DMS 273 (cell line): ENCODE results near the gene CTBP1.

Experiments
- DNase-seq: peaks from one replicate; lab custom pipeline; 2025; ENCODE audit not compliant: unreplicated experiment; lab: John Stamatoyannopoulos, UW

CTBP1 gene

DNA sequence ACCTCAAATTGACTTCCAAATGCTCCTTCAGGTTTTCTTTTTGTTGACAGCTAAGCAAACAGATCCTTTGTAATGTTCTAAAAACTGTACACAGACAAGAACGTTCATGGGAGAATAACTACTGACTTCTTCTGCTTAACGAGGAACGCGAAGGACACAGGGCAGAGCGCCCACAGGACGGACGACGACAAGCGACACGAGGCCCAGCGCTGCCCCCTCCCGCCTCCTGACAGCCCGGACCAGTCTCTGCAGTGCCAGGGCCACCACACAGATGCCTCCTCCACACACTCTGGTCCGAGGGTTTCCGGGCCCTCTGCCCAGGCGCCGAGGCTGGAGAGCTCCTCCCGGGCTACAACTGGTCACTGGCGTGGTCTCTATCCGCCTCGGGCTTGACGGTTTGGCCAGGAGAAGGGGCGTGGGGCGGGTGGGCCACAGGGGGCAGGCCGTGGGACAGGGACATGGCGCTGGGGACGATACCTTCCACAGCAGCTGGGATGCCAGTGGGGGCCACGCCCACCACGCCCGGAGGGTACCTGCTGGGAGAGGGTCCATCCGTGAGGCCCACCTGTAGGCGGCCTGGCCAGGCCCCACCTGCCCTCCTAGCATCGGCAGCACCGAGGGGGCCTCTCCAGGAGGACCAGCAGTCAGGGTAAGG, 36.9 kb downstream of the CTBP1 start:
- no peak for DNase-seq

DNA sequence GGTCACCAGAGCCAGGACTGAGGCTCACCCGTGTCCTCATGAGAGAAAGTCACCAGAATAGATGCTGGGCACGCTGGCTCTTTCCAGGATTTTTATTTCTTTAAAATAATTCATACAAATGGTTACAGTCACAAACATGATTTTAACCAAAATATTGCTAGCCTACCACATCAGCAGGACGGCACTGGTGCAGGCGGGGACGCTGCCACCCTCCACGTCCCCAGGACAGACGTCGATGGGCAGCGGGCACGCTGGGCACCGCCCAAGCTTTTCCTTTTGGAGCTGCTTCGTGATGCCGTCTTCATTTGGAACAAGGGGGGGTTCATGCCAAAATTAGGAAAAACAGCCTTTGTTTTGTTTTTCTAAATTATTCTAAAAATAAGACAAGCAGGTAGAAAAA, 37.6 kb downstream of the CTBP1 start:
- DNase-seq = no peak

DNA sequence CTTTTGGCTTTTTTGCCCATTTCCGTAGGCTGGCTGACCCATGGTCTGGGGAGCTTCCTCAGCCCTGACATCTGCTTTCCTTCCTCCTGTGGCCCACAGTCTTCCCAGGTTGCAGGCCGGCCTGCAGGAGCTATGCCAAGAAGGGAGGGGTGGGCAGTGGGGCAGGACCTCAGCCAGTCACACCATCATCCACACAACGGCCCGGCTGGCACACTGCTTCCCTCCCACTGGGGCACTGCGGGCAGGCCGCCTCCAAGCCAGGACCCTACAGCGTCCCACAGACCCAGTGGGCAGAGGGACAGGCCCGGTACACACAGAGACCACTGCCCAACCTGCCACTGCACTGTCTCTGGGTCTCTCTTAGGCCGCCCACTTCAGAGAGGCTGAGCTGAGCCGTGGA, 38.0 kb downstream of the CTBP1 start:
- DNase-seq = no peak

DNA sequence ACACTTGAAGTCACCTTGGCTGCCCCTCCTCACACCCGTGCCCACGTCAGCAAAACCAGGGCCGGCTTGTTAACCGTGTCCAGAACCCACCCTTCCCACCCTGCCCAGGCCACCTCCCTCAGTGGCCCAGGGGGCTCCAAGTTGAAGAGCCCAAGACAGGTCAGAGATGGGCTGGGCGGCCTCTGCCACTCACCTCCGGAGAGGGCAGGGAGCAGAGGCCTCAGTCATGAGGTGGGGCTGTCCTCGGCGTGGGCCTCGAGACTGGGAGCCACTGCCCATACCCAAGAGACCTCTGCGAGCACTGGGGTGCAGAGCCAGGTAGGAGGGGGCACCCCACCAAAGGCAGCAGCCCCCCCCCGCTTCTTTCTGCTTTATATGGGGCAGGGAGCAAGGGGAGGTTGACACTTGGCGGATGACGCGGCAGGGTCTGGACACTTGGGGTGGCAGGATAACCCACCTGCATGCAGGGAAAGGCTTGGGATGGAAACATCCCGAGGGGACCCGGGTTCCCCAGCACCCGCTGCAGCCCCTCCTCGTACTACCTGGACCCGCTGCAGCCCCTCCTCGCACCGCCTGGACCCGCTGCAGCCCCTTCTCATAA, 38.6 kb downstream of the CTBP1 start:
- DNase-seq = no peak

DNA sequence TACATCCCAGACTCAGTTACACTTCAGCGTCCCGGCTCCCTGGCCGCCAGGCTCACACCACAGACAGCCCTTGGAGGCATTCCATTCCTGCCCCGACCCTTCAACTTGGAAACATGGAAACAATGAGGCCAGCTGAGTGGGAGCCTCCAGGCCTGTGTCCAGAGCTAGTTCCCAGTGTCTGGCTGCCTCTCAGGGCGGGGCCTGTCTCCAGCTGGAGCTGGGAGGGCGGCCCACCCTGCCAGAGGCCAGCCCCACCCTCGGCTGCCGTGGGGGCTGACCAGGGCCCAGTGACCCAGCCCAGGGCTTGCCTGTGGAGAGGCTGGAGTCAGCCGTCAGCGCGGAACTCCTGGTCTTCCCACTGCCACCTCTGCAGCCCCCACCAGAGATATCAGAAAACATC, 39.1 kb downstream of the CTBP1 start:
- DNase-seq = no peak

DNA sequence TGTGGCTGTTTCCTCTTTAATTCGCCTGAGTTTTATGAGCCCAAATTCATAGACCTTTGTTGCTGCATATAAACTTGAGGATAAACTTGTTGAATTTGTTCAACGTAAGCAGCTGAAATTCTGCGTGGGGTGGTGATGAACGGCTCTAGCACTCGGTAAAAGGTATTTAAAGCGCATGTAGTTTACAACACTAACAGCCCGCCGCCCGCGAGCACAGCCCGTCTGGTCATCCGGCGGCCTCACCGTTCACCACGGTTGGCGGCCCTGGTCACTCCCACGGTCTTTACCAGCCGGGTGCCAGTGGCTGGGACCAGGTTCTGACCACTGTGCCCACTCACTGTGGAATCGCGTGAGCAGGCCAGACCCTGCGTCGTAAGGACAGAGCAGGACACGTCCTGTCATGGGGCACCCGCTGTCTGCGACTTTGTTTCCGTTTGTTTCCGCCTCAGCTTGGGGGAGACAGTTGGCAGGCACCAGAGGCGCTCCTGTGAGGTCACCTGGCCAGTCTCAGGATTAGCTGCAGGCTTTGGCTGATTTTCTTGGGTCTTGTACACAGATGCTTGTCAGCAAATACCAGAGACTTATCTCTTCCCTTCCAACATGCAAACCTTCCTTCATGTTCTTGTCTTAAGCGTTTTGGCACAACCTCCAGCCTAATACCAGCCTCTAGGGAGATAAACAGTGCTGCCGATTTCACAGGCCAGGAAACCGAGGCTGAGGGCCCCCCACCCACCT, 39.8 kb downstream of the CTBP1 start:
- DNase-seq = no peak

DNA sequence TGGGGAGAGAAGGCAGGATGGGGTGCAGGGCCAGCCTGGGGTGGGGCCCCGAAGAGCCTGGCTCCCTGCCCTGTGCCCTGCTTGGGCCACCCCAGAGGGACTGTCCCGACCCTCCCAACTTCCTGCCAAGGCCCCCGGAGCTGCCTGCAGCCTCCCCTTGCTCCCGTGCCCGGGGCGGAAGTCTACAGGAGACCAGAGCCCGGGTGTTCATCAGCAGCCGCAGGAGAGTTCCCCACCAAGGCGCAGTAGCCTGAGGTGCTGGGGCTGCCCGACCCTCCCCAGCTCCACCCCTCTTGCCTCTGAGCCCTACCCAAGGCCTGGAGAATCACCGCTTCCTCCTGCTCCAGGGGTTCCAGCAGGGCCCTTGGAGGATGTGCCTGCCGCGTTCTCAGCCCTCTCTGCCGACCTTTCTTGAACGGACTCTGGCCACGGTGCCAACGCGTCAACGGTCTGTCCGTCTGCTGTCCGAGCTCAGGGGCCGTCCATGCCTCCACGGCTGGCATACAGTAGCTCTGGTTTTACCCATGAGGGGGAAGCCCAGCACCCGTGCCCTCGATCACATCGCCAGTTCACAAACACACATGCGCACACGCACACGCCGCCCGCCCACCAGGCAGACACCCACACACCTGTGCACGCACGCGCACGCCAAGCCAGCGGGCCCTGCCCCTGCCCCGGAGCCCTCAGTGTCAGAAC, 40.5 kb downstream of the CTBP1 start:
- peak; percentile 75 for DNase-seq

DNA sequence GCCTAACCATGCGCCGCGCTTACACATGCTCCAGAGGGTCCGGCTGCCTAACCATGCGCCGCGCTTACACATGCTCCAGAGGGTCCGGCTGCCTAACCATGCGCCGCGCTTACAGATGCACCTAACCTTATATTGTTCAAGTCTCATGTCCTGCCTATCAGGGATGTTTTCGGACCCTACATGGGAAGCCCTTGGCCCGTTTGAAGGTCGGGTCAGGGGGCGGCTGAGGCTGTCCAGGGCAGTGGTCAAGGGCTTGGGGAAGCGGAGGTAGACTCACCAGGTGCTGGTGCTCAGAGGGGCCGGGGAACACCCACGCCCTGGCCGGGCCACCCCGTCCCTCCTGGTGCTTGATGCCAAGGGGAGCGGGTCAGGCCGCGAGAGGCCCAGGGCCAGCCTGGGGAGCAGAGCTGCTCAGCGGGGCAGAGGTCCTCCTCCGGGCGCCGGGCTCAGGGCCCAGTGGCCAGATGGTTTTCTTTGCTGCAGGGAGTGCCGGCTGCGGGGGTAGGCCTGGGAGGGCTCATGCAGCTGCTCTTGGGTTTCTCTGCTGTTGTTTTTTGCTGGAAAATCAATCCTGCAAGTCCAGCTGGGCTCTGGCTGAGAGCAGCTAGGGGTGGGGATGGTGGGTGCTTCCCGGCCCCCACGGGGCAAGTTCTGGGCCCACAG, 41.2 kb downstream of the CTBP1 start:
- peak; percentile 92 for DNase-seq

DNA sequence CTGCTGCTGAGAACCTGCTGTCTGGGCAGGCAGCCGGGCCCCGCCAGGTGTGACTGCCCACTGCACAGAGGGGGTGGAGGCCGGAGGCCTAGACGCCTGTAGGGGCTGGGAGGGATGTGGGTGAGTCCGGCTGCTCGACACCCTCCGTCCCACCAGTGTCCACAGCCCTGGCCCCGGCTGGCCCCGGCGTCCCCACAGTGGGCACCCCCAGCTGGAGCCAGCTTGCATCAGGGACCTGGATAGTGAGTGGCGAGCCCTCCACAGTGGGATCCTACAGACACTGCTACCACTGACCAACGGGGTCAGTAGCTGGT, 41.8 kb downstream of the CTBP1 start:
- no peak for DNase-seq

DNA sequence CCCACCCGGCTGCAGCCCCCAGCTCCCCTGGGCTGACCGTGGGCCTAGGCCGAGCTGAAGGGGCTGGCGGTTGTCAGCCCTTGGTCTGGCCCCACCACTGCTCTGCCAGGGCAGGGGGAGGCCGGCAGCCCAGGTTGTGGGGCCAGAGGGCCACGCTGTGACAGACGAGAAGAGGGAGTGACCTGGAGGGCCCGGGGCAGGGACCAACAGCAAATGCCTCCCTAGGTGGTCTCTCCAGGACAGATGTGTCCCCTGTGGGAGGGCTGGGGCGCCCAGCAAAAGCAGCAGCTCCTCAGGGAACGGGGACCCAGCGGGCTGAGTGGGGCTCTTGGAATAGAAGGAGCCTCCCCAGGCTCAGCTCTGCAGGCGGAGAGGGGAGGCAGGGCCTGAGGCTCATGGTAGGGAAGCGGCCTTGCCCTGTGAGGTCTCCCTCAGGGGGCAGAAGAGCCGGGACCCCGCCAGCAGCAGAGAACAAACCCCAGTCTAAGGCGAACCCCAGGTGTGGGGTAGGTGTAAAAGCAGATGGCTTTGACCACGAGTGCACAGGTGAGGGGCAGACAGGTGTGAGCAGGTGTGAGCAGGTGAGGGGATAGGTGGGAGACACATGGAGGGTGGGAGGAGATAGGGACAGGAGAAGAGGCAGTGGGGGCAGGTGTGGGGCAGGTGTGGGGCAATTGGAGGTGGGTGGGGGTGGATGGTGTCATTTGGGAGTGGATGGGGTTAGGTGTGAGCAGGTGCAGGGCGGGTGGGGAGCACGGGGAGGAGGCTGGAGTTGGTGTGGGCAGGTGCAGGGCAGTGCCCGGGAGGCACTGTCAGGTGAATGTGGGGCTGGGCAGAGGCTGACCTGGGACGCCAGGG, 42.4 kb downstream of the CTBP1 start:
- DNase-seq = no peak

DNA sequence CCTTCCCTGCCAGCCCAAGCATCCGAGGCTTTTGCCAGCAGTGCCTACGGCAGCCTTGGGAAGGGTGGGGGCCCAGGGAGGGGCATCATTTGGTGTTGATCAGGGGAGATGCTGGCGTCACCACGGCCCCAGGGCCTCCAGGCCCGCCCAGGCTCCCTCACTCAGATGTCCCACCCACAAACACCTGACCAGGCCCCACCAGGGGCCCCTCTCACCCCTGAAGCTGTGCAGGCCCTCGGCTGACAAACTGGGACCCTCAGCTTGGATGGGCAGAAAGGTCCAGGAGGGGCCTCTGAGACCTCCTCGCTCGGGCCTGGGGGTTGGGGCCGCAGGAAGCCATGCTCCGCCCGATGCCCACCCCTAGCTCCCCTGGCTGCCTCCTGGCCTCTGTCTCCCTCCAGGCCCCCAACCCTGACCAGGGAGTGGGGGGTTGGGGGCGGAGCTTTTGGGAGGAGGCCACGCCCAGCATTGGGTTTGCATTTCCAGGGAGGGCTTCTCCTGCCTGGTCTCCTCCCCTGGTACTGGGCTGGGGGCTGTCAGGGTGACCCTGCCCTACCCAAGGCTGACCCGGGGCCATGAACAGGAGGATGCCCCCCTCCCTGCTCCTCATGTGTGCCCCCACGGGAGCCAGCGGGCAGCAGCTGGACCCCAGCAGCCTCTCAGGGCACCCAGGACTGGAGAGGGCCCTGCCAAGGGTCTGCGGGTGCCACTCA, 43.2 kb downstream of the CTBP1 start:
- no peak for DNase-seq

DNA sequence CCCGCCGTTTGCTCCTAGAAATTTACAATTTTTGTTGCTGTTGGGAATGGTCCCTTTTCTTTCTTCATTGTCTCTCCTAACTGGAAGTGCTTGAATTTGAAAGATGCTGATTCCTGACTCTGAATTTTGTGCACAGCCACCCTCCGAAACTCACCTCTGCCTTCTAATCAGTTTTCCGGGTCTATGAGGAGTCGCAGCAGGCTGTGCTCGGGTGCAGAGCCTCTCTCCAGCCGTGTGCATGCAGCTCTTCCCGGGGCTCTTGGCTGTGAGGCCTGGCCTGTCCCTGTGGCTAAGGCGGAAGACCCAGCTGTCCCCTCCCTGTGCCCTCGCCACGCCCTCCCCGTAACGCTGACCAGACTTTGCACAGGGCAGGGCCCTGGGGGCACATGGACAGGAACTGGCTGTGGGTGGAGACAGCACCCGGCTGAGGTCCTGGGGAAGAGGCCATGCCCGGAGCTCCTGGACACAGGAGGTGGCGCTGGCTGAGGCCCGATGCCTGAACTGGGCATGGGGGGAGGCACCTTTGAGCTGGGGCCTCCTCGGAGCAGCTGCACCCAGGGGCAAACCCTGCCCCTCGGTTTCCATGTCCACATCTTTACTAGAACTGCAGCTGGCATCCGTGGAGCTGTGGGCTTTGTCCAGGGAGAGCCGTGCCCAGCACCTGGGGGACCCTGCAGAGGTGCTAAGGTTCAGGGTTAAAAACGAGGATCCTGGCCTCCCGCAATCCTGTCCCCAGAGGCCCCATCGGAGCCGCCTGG, 43.9 kb downstream of the CTBP1 start:
- no peak for DNase-seq

DNA sequence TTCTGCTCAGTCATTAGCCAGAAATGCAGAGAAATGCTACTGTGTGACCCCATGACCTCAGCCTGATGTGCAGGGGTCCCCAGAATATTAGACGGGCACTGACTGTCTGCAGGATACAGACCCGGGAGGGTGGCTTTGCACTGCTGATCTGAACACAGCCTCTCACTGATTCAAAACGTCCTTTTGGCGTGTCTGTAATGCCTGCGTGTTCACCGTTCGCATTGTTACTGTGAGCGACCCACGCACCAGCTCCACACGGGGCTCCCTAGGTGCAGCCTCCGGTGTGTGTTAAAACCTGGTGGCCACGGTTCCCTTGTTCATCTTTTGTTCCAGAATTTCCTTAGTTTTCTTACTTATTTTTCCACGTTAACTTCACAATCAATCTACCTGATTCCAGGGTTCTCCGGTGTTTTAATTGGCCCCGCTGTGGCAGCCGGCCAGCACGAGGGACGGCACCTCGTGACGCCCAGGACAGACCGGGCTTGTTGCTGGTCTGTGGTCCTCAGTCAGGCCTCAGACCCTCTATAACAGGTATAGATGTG, 44.6 kb downstream of the CTBP1 start:
- DNase-seq = no peak

DNA sequence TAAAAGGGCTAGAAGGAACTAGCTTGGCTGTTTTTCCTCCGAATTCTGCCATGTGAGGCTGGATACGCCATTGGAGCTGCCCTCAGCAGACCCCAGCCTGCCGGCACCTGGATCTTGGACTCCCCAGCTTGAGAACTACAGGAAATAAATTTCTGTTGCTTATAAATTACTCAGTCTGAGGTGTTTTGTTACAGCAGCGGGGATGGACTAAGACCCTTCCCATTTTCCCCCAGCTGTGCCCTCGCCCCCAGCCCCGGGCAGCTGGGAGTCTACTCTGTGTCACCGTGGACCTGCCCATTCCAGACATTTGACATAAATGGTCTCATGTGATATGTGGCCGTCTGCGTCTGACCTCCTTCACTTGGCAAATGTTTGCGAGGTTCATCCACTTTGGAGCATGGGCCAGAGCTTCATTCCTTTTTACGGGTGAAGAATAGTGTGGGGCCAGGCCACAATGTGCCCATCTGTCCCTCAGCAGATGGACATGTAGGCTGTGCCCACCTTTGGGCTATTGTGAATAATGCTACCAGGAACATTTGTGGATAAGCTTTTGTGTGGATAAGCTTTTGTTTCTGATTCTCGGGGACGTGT, 45.8 kb downstream of the CTBP1 start:
- DNase-seq = no peak

DNA sequence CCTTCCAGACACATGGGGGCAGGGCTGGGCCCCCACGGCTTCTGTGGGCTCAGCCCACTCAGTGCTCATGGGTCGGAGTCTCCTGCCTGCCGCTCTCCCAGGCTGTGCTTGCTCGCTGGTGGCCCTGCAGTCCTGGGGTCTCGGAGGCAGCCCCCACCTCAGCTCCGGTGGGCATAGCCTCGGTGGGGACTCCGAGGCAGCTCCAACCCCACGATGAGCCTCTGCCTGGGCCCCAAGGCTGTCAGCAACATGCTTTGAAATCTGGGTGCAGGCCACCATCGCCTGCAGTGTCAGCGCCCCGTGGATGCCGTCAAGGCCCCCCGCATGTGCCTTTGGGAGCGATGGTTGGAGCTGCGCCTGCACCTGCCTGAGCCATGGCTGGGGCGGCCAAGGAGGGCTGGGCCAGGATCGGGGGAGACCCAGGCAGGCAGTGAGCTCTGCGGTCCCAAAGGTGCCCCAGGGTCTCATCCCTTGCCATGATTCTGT, 46.4 kb downstream of the CTBP1 start:
- DNase-seq = no peak

DNA sequence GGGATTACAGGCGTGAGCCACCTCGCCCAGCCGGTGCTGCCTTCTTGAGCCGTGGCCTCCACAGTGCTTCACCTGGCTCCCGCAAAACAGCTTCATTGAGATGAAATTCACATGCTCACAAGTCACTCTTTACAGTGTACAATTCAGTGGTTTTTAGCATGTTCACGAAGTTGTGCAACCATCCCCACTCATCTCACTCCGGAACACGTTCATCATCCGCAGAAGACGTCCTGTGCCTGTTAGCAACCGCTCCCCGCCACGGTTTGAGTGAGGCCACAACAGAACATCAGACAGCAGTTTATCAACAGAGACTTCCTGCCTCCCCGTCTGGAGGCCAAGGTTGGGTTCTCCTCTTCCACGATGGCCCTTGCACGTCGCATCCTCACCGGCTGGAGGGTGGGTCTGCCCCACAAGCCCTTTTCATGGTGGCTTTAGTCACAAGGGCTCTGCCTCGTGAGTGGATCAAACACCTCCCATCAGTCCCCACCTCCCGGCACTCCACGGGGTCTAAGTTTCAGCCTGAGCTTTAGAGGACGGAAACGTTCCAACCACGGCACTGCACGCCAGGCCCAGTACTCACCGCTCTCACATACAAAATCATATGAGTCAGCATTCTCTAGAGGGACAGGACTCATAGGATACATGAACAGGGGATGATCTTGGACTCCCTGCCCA, 46.9 kb downstream of the CTBP1 start:
- DNase-seq = no peak

DNA sequence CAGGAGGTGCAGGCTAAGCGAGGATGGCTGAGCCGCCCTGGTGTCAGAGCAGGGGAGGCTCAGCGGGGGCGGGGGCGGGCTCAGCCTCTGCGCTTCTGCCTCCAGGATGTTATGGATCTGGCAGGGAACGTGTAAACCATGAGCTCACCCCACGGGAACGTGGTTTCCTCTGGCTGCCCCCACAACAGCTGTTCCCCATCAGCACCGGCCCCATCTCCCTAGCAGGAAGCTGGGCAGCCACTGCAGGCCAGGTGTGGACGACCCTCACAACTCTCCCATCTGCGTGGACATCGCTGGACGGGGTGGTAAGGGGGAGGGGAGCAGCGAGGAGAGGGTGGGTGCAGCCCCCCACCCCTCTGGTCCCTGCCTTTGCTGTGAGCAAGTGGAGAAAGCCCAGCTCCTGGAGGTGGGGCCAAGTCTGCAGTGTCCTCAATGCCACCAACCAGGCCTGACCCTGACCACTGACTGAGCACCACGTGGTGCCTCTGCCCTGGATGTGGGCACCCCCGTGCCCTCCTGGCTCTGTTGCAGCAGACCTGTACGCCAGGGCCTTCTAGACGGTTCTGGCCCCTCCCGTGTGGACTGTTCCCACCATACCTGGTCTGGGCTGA, 48.4 kb downstream of the CTBP1 start:
- DNase-seq = peak; percentile 85
